K562 treated with DMSO at 1 percent for 4 hours (cell line): ENCODE results near the gene KRT83. TPM values are rescaled to one million over a fixed set of nuclear protein-coding genes. Genes with fewer than 3 reads are reported as not detected.

ENCODE experiments used
- total RNA-seq: library from RNA; unstranded; fragments of 300-600 nt; gene quantifications from 2 replicates; pipeline ENCODE4 v1.2.3, GENCODE V29; 2022; ENCODE audit not compliant: insufficient read depth

The KRT83 gene
- total RNA-seq, result not detected in 2 replicates

GRCh38 chr12:52320784-52321400 lies at the start of gene KRT83:
TSS of gene KRT83 (minus strand) at chr12:52321398. CDS start at chr12:52321335, 63 bp downstream.

GRCh38 chr12:52366738-52367485 lies 45.7 kb upstream of the KRT83 start, which contains the start of gene KRT85:
TSS of gene KRT85 (minus strand) at chr12:52367481. CDS start at chr12:52367405, 76 bp downstream.

GRCh38 chr12:52291267-52291935 lies 29.8 kb downstream of the KRT83 start, which contains the start of gene KRT81:
TSS of gene KRT81 (minus strand) at chr12:52291534. CDS start at chr12:52291465, 69 bp downstream.

GRCh38 chr12:52274521-52275120 lies 46.6 kb downstream of the KRT83 start, which contains the start of gene KRT86:
TSS of gene KRT86 (plus strand) at chr12:52274645. CDS start at chr12:52301917, 27,272 bp downstream.

Other genes starting within 250 kb of the KRT83 start
- not detected in 2 replicates for gene SMIM41, start 241.7 kb downstream of the KRT83 start, total RNA-seq
- not detected in 2 replicates for gene KRT80, start 129.4 kb downstream of the KRT83 start, total RNA-seq
- not detected in 2 replicates for gene KRT7, start 88.2 kb downstream of the KRT83 start, total RNA-seq
- gene KRT86, start 46.8 kb downstream of the KRT83 start, total RNA-seq, result not detected in 2 replicates
- gene KRT81, start 29.9 kb downstream of the KRT83 start, total RNA-seq, result 0.75 and 1.1 TPM in 2 replicates
- gene KRT85, start 46.1 kb upstream of the KRT83 start, total RNA-seq, result not detected in 2 replicates
- gene KRT84, start 64.3 kb upstream of the KRT83 start, total RNA-seq, result not detected in 2 replicates
- not detected in 2 replicates for gene KRT82, start 84.9 kb upstream of the KRT83 start, total RNA-seq
- not detected in 2 replicates for gene KRT75, start 113.0 kb upstream of the KRT83 start, total RNA-seq
- not detected in 2 replicates for gene KRT6B, start 130.7 kb upstream of the KRT83 start, total RNA-seq
- not detected in 2 replicates for gene KRT6C, start 152.4 kb upstream of the KRT83 start, total RNA-seq
- gene KRT6A, start 171.9 kb upstream of the KRT83 start, total RNA-seq, result not detected in 2 replicates
- gene KRT5, start 199.0 kb upstream of the KRT83 start, total RNA-seq, result not detected in 2 replicates
- not detected in 2 replicates for gene KRT71, start 231.7 kb upstream of the KRT83 start, total RNA-seq